MCF 10A (cell line): ENCODE data around the gene SLC22A23. TPM values are rescaled to one million over a fixed set of nuclear protein-coding genes. Genes with fewer than 3 reads are reported as not detected.

ENCODE experiments used
- BruUV-seq: library from RNA; stranded (reverse); fragments of 400-500 nt; replicated peaks from 2 replicates; lab custom pipeline; 2021; lab: Mats Ljungman, UMichigan
- CTCF ChIA-PET: fragments of 300-600 bp; sonication (Branson Sonifier 250); formaldehyde crosslinking; extraction: SDS; loops from one replicate; lab custom pipeline; 2021; ENCODE audit warnings: antibody characterized with exemption, inconsistent platforms; lab: Yijun Ruan, JAX
- POLR2A ChIA-PET: fragments of 300-600, 350-650 bp; sonication (Branson Sonifier 250); formaldehyde crosslinking; extraction: SDS; loops from one replicate; lab custom pipeline; 2020; ENCODE audit warnings: antibody characterized with exemption, inconsistent platforms; lab: Yijun Ruan, JAX
- DNase-seq: peaks from one replicate; pipeline ENCODE4 v3.0.0-alpha.2; 2018; ENCODE audit not compliant: unreplicated experiment
- H3K27ac Mint-ChIP-seq: one replicate; pipeline ENCODE4 v1.8.0; 2022; ENCODE audit warnings: mild to moderate bottlenecking, low read depth, mixed read lengths; ENCODE audit not compliant: unreplicated experiment
- H3K27me3 Mint-ChIP-seq: one replicate; pipeline ENCODE4 v1.8.0; 2022; ENCODE audit warnings: mixed read lengths; ENCODE audit not compliant: insufficient read depth, unreplicated experiment
- H3K36me3 Mint-ChIP-seq: one replicate; pipeline ENCODE4 v1.8.0; 2022; ENCODE audit warnings: mild to moderate bottlenecking, moderate library complexity, mixed read lengths; ENCODE audit not compliant: insufficient read depth, unreplicated experiment
- H3K4me1 Mint-ChIP-seq: one replicate; pipeline ENCODE4 v1.8.0; 2022; ENCODE audit warnings: mixed read lengths; ENCODE audit not compliant: insufficient read depth, unreplicated experiment
- H3K4me3 Mint-ChIP-seq: one replicate; pipeline ENCODE4 v1.8.0; 2022; ENCODE audit warnings: mild to moderate bottlenecking, moderate library complexity, mixed read lengths; ENCODE audit not compliant: unreplicated experiment
- H3K9me3 Mint-ChIP-seq: one replicate; pipeline ENCODE4 v1.8.0; 2022; ENCODE audit warnings: mixed read lengths; ENCODE audit not compliant: unreplicated experiment
- CTCF ChIP-seq: fragments of 200-600 bp; IDR thresholded peaks from one replicate; pipeline ENCODE4 v1.8.0; 2022; ENCODE audit warnings: antibody characterized with exemption, mild to moderate bottlenecking; ENCODE audit not compliant: unreplicated experiment
- intact Hi-C: fragments of 100-400 bp; cut with micrococcal nuclease; formaldehyde crosslinking; loops from 2 replicates; pipeline ENCODE4 v1.14.1; 2022
- total RNA-seq: library from RNA; stranded (reverse); gene quantifications from 2 replicates; pipeline ENCODE4 v1.2.3, GENCODE V29; 2022

Gene SLC22A23
- total RNA-seq, 1 experiment from 2014 or later, result 11.9 TPM

- no peak overlapping the region for H3K4me3 Mint-ChIP-seq
- H3K27ac Mint-ChIP-seq, result no peak overlapping the region
- H3K36me3 Mint-ChIP-seq, result peaks cover 15% of the 10 kb centered on the region
- intact Hi-C loops, result no loop called here
- no peaks in the 10 kb centered on the region for H3K27me3 Mint-ChIP-seq
- no peaks in the 10 kb centered on the region for H3K9me3 Mint-ChIP-seq
- no peaks in the 10 kb centered on the region for H3K4me1 Mint-ChIP-seq
- BruUV-seq, result no TSS peak
- no peak for DNase-seq
- TF ChIP-seq CTCF, result no peak
- CTCF ChIA-PET, result interaction anchor here (0.7 to 0.8 kb wide), 2 partner anchors 488 to 642 kb away, joined by 3 read pairs; no protein-coding TSS in a partner anchor
- POLR2A ChIA-PET, result interaction anchor here (0.6 to 0.8 kb wide), 3 partner anchors 9 to 34 kb away, joined by 3 to 4 read pairs (median 3); no protein-coding TSS in a partner anchor
These were observed 165.5 kb downstream of the SLC22A23 start for GRCh38 chr6:3291346-3291745.

- intact Hi-C loops, result no loop called here
- CTCF ChIA-PET, result no interaction called here
These were observed 166.0 kb downstream of the SLC22A23 start for GRCh38 chr6:3290931-3291211.

GRCh38 chr6:3290149-3290930 is 166.5 kb downstream of the SLC22A23 start:
- BruUV-seq, result no TSS peak
- Mint-ChIP-seq H3K36me3 (peaks cover 12% of the 10 kb centered on the region), H3K4me1 (no peaks in the 10 kb centered on the region), H3K9me3 (no peaks in the 10 kb centered on the region), H3K27me3 (no peaks in the 10 kb centered on the region), H3K27ac (no peak overlapping the region), H3K4me3 (no peak overlapping the region)
- no peak for DNase-seq
- TF ChIP-seq CTCF, result no peak
- intact Hi-C loops, result no loop called here
- ChIA-PET POLR2A (interaction anchor here (0.6 to 1.2 kb wide), 3 partner anchors 115 to 443 kb away, joined by 4 to 5 read pairs (median 4); no protein-coding TSS in a partner anchor), CTCF (interaction anchor here (0.6 kb wide), 1 partner anchor 642 kb away, joined by 3 read pairs; no protein-coding TSS in a partner anchor)

More at GRCh38 chr6:3290931-3291211, 166.0 kb downstream of the SLC22A23 start:
- no TSS peak for BruUV-seq
- TF ChIP-seq CTCF, result no peak
- H3K27ac Mint-ChIP-seq, result no peak overlapping the region
- POLR2A ChIA-PET, result interaction anchor here (0.6 to 0.7 kb wide), 3 partner anchors 9 to 210 kb away, joined by 3 to 5 read pairs (median 4); no protein-coding TSS in a partner anchor
- H3K36me3 Mint-ChIP-seq, result peaks cover 15% of the 10 kb centered on the region
- H3K4me3 Mint-ChIP-seq, result no peak overlapping the region
- H3K4me1 Mint-ChIP-seq, result no peaks in the 10 kb centered on the region
- H3K27me3 Mint-ChIP-seq, result no peaks in the 10 kb centered on the region
- H3K9me3 Mint-ChIP-seq, result no peaks in the 10 kb centered on the region
- no peak for DNase-seq

- intact Hi-C loops, result no loop called here
- Mint-ChIP-seq H3K36me3 (peaks cover 6% of the 10 kb centered on the region), H3K27ac (no peak overlapping the region), H3K27me3 (no peaks in the 10 kb centered on the region), H3K4me3 (no peak overlapping the region), H3K9me3 (no peaks in the 10 kb centered on the region), H3K4me1 (no peaks in the 10 kb centered on the region)
- no peak for DNase-seq
- no peak for TF ChIP-seq CTCF
- no TSS peak for BruUV-seq
- POLR2A ChIA-PET, result interaction anchor here (0.7 to 1.2 kb wide), 2 partner anchors 115 to 444 kb away, joined by 4 read pairs; no protein-coding TSS in a partner anchor
- CTCF ChIA-PET, result no interaction called here
These were observed 167.2 kb downstream of the SLC22A23 start for GRCh38 chr6:3289664-3290055.
